HEK293 (cell line): ENCODE results near the gene TTLL11.

Source experiments
- CTCF ChIP-seq: fragments of 450-650 bp; formaldehyde crosslinking; IDR thresholded peaks from 2 replicates; pipeline ENCODE4 v1.5.1; 2016; ENCODE audit warnings: missing biosample characterization, missing genetic modification characterization
- MZF1 ChIP-seq: fragments of 450-650 bp; formaldehyde crosslinking; IDR thresholded peaks from 2 replicates; pipeline ENCODE4 v1.5.1; 2017; ENCODE audit warnings: missing biosample characterization, missing genetic modification characterization, borderline replicate concordance
- YY1 ChIP-seq: fragments of 450-650 bp; formaldehyde crosslinking; IDR thresholded peaks from 2 replicates; pipeline ENCODE4 v1.5.1; 2018; ENCODE audit warnings: missing biosample characterization, missing genetic modification characterization
- ZBTB17 ChIP-seq: fragments of 450-650 bp; formaldehyde crosslinking; IDR thresholded peaks from 2 replicates; pipeline ENCODE4 v1.5.1; 2016; ENCODE audit warnings: missing biosample characterization, missing genetic modification characterization

DNA sequence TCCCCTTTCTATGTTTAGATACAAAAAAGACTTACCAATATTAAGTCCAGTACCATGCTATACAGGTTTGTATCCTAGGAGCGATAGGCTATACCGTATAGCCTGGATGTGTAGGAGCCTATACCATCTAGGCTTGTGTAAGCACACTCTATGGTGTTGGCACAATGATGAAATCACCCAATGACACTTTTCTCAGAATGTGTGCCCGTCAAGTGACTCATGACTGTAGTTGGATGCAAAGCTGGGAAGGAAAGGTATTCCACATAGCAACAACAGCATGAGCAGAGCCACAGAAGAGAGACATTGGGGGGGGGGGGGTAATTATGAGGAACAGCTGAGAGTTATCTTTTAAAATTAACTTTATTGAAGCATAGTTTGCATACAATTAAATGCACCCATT is 63.2 kb downstream of the TTLL11 start:
- TF ChIP-seq ZBTB17 (tag by site-specific recombination) (no peak), CTCF (tag by site-specific recombination) (no peak), MZF1 (tag by site-specific recombination) (no peak), YY1 (tag by site-specific recombination) (no peak)
